Lung microvascular endothelial cell (primary cell): Measurements from ENCODE around the gene TFDP2. TPM values are rescaled to one million over a fixed set of nuclear protein-coding genes. Genes with fewer than 3 reads are reported as not detected.
"Not testable (repeated sequence)": the region's sequence is repeated elsewhere in the genome, so short reads cannot be mapped to it uniquely, and the experiment has no call there.

ENCODE experiments used
- DNase-seq, 2 donors: peaks; one replicate each; pipeline versions ENCODE4 v3.0.0 to v3.0.0-alpha.2; 2010; ENCODE audit warnings: low read depth in 2 of 2
- total RNA-seq: library from RNA; depleted of rRNA; stranded (reverse); fragments of >200 nt; gene quantifications from 2 replicates; pipeline ENCODE4 v1.2.1, GENCODE V29; 2014

TFDP2 gene
- total RNA-seq, 1 donor from 2014 or later = 14.7 TPM

DNA sequence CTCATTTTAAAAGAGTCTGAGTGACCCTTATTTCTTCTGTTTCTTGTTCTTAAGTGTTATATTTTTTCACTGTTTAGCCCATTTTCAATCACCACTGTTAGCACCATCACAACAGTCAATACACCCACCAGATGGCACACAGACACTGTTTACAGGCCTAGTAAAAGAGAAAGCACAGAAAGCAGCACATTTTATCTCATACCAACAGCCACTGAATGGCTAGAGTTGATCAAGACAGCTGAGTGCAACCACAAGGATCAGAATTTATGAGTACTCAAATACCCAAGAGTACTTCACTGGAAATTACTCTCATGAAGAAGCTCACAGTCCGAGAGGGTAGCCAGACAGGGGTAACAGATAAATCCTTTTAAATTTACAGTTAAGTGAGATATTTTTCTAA lies 127.0 kb downstream of the TFDP2 start:
- DNase-seq = peak in 1 of 2 donors; percentile 60

DNA sequence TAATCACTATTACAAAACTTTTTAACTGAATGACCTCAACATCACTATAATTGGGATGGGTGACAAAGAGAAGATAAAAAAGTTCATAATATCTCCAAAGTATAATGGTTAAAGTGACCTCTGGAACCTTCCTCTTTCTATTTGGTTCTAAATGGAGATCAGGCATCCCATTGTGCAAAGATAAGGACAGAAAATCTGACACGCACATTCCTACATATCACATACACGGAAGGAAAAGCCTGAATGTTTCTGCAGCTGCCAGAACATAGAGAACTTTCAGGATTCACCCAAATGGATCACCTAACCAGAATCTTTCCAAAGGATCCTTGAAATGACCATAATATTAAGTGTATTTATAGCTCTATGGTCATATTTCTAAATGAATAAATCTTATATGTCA lies 128.2 kb downstream of the TFDP2 start:
- peak in 1 of 2 donors; percentile 78 for DNase-seq

DNA sequence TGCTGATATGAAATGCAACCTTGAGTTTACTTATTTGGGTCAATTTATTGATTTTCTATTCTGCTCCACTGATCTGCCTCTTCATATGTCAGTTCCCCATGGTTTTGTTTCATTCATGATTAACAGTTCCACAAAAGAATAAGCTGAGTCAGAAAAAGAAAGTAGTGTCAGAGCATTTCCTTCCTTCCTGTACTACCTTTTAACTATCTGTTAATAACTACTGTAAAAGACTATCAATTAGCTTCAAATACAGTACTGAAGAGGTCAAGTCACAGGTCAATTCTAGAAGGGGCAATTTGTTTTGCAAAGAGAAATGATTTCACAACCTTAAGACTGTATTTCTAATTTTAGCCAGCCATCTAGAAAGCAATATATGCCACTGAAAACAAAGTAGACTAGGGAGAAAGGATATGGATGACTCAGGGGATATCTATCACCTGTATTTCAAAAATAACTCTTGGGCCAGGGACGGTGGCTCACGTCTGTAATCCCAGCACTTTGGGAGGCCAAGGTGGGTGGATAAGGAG lies 129.5 kb downstream of the TFDP2 start:
- DNase-seq = peak; percentile 32 to 38

DNA sequence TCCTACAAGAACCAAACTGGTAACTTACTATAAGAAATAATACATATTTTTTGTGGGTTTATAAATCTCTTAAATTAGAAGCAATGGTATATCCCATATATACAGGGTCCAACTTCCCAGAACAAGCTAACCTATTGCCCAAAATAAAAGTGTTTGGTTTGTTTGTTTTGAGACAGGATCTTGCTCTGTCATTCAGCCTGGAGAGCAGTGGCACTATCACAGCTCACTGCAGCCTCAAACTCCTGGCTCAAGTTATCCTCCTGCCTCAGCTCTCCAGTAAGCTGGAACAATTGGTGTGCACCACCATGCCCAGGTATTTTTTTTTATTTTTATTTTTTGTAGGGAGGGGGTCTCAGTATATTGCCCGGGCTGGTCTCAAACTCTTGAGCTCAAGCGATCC lies 135.4 kb downstream of the TFDP2 start:
- no peak for DNase-seq

DNA sequence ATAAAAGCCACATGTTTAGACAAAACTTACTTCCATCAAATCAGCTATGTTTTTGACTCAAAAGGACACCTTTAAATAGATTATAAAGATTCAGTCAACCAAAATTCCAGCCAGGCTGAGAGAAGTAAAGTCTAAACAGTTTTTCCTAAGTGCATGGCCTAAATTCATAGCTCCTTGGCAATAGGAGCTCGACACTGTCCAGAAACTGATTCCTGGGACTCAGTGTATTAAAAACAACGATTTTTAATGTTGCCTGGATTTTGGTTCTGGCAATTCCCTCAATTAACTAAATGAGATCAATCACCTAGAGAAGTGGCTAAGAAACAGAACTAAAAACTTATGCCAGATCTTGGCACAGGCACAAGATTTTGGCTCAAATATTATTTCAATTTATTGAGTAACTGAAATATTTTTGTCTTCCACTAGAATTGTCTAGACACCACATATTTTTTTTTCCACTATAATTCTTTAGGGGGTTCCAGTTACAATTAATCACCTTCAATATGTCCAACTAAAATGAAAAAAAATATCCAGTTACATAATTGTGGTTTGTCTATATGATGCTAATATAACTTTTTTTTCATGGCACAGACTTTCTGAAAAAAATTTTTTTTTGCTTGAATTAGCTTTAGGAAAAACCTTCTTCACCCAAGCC lies 135.9 kb downstream of the TFDP2 start:
- DNase-seq = no peak

DNA sequence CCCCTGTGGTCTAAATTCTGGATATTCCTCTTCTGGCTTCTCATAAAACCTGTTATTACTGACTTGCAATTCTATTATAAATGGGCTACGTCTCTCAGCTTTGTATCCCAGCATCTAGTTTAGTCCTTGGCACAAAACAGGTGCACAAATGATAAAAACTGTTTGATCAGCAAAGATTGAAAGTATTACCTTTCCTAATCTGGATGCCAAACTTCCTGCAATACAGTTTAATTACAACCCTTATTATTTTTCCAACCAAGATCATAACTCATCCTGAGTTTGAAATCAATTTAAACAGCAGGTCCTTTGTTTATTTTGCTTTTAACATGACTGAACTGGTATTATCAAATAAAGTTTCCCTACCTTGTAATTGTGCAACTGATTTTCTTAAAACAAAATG lies 140.3 kb downstream of the TFDP2 start:
- DNase-seq = no peak

DNA sequence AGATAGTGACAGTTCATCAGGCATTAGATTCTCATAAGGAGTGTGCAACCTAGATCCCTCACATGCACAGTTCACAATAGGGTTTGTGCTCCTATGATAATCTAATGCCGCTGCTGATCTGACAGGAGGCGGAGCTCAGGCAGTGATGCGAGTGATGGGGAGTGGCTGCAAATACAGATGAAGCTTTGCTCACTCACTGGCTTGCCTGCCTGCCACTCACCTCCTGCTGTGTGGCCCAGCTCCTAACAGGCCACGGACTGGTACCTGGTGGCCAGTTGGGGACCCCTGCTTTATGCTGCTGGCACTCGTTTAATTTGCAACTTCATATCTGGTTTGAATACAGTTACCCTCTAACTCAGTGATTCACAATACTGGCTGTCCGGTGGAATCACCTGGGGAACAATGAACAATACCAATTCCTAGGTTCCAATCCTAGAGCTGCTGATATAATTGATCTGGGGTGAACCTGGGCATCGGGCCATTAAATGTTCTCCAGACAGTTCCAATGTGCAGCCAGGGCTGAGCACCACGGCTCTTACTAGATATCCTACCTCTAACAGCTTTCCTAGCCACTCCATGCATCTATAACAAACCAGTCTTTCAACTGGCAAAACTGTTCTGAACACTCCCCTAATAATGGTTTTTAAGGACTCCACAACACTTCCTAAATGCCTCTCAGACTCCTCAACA lies 141.5 kb downstream of the TFDP2 start:
- DNase-seq = no peak

DNA sequence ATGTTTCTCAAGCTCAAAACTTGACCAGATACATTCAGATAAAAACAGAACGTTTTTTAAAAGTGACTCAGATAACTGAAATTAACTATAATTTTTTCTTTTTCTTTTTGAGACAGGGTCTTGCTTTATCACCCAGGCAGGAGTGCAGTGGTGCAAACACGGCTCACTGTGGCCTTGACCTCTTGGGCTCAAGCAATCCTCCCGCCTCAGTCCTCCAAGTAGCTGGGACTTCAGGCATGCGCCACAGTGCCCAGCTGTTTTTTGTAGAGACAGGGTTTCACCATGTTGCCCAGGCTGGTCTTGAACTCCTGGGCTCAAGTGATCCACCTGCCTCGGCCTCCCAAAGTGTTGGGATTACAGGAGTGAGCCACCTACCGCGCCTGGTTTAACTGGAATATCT lies 144.4 kb downstream of the TFDP2 start:
- DNase-seq = not testable (repeated sequence)

DNA sequence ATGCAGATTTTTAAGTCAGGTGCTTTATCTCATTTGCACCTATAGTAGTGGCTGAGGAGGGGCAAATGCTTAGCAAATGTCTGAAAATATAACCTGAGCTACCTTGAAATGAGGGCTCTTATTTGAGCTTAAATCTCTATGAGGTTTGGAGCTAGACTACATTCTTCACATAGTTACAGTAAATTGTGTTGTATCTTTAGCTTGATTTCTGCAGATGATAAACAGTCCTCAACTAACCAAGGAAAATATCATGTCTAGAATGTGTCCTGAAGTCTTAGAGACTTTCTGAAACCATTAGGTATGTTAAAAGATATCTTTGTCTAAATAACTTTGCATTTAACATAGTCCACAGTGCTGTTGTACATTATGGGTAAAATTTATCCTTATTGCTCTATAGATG lies 145.3 kb downstream of the TFDP2 start:
- no peak for DNase-seq

DNA sequence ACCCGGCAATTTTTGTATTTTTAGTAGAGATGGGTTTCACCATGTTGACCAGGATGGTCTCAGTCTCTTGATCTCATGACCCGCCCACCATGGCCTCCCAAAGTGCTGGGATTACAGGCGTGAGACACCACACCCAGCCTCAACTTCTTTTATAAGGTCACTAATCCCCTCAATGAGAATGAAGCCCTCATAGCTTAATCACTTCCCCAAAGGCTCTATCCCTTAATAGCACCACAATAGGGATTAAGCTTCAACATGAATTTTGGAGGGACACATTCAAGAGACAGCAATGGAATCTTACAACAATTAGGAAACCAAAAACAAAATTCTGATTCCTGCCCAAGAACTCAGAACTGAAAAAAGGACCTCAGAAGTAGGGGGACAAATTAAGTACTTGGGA lies 146.1 kb downstream of the TFDP2 start:
- no peak for DNase-seq

DNA sequence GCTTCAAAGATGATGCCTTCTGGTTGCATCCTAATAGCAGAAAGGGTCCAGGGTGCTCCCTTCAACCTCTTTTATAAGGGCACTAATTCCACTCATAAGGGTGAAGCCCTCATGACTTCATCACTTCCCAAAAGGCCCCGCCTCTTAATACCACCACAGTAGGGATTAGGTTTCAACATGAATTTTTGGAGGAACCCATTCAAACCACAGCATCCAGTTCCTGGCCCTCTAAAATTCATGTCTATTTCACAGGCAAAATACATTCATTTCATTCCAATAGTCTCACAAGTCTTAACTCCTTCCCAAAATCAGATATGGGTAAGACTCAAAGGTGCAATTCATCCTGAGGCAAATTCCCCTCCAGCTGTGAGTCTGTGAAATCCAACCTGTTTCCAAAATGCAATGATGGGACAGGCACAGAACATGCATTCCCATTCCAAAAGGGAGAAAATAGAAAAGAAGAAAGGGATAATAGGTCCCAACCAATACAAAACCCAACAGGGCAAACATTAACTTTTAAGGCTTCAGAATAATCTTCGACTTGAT lies 148.9 kb downstream of the TFDP2 start:
- no peak for DNase-seq

DNA sequence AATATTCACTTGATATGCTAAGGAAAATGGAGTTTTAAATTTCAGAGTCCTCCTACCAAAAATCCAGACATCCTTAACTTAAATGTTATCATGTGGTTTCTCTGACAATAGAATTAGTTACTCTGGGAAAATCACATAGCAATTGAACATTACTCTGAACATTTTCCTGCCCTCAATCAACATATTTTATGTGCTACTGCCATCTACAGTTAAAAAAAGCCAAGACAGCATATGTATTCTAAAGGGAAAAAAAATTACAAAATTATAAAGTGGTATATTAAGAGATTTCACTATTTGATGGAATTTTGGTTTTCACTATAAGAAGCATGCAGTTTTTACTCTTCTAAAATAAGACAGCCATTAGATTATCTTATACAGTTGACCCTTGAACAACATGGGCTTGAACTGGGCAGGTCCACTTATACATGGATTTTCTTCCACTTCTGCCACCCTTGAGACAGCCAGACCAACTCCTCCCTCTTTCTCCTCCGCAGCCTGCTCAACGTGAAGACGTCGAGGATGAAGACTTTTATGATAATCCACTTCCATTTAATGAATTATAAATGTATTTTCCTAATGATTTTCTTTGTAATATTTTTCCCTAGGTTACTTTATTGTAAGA lies 150.6 kb downstream of the TFDP2 start:
- DNase-seq = peak; percentile 10 to 54

DNA sequence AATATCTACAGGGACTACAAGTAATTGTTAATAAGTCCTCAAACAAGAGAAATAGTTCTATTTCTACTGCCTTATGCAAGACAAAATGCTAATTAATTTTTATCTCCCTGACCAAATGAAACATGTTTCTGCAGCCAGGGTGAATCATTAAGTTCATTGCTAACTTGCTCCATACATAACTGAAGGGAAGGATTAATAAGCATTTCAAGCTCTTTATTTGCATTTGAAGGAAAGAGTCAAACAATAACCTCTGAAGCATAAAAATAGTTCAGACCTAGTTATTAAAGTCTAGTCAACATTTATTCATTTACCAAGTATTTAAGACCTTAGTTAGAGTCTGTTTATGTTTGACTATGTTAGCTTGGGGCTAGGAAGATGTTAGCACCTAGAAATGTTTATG lies 152.9 kb downstream of the TFDP2 start:
- DNase-seq = no peak

DNA sequence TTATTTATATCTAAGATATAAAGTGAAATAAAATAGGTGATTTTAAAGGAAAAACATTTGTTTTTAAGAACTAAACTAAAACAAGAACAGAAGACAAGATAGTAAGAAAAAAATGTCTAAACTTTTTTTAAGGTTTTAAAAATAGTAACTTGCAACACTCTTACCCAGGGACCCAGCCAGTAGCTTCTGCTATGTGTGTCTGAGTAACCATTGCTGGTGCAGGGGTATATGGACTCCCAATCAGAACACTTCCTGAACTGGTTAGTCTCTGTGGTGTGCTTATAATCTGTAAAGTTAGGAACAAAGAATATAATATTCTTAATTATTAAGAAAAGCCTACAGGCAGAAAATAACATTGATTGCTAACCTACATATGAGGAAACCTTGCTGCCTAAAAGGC lies 154.5 kb downstream of the TFDP2 start:
- DNase-seq = no peak

DNA sequence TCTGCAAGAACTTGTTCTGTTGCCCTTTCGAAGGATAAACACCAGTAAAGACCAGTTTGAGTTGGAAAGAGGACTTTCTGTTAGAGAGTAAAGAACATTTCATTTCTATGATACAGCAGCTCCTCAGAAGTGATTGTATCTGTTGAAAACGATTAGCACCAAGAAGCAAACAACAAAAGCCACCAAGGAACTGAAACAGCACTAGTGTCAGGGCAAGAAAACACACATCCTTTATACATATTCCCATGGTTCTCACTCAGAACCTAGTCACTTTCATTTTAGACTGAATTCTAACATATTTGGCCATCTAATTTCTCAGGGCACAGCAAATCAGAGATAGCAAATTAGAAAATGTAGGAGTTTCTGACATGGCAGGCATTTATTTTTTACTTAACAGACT lies 156.8 kb downstream of the TFDP2 start:
- DNase-seq = no peak

DNA sequence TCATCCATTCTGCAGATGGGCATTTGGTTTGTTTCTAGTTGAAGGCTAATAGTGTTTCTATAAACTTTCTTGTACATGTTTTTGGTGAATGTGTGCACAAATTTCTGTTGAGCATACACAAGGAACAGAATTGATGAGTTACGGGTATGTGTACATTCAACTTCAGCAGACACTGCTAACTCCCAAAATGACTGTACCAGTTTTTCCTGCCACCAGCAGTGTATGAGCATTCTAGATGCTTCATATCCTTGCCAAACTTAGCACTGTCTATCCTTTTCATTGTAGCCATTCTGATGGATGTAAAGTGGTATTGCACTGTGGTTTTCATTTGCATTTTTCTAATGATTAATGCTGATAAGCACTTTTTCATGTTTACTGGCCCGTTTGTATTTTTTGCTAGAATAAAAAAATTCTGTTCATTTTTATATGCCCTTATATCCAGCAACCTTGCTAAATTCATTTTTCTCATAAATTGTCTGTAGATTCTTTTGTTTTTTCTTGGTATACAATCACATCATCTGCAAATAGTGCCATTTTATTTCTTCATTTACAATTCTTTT lies 162.7 kb downstream of the TFDP2 start:
- no peak for DNase-seq

DNA sequence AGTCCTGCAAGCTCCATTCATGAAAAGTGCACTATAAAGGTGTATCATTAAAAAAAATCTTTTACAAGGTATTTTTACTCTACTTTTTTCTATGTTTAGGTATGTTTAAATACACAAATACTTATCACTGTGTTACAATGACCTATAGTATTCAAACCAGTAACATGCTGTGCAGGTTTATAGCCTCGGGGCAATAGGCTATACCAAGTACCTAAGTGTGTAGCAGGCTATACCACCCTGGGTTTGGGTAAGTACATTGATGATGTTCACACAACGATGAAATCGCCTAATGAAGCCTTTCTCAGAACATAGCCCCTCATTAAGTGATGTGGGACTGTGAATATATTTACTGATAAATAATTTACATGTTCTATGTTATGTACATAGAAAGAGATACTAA lies 168.3 kb downstream of the TFDP2 start:
- DNase-seq = no peak

DNA sequence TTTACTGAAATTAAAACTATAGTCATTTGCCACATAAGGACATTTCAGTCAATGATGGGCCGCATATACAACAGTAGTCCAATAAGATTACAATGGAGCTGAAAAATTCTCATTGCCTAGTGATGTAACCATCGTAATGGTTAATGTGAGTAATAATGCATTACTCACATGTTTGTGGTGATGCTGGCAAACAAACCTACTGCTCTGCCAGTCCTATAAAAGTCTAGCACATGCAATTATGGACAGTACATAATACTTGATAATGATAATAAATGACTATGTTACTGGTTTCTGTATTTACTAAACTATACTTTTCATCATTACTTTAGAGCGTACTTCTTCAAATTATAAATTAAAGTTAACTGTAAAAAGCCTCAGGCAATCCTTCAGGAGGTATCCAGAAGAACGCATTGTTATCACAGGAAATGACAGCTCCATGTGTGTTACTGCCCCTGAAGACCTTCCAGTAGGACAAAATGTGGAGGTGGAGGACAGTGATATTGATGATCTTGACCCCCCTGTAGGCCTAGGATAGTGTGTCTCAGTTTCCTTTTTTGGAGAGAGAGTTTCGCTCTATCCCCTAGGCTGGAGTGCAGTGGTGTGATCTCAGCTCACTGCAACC lies 170.2 kb downstream of the TFDP2 start:
- DNase-seq = peak; percentile 26 to 71

DNA sequence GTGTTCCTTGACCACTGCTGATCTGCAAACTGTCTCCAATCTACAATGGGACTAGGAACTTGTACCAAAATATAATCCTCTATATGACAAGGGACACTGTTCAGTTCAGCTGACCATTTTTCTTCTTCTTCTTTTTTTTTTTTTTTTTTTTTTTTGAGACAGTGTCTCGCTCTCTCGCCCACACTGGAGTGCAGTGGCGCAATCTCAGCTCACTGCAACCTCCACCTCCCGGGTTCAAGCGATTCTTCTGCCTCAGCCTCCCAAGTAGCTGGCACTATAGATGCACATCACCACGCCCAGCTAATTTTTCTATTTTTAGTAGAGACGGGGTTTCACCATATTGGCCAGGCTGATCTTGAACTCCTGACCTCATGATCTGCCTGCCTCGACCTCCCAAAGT lies 174.6 kb downstream of the TFDP2 start:
- not testable (repeated sequence) for DNase-seq

DNA sequence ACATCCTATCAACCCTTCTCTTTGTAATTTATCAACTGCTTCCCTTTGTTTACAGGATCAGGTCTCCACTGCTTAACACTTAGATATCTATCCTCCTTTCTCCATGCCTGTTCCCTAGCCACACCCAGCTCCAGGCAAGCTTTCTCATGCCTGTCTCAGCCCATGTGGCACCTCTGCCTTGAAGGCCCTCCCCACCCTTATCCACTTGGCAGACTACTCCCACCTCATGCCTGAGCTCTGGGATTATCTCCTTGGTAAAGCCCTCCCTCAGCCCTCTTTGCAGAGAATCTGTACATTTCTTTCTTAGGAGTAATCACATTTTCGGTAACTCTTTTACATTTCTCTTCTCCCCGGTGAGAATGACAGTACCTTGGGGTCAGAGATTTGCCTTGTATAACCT lies 176.9 kb downstream of the TFDP2 start:
- DNase-seq = no peak

DNA sequence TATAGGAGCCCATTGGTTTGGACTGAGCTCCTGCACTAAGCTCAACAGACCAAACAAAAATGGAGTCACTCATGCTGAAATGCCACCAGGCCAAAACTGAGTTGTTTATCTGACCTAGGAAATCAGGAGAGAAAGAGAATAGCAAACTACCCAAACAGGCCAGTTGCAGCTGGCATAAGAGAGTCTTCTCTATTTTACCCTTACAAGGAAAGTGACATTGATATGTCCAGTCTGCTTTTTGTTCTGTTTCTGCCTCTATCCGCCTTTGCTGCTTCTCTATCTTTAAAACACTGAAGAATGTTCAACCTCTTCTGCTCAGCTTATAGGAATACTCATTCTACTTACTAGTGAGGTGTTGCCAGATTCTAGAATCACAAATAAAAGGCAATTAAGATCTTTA lies 177.8 kb downstream of the TFDP2 start:
- DNase-seq = no peak

DNA sequence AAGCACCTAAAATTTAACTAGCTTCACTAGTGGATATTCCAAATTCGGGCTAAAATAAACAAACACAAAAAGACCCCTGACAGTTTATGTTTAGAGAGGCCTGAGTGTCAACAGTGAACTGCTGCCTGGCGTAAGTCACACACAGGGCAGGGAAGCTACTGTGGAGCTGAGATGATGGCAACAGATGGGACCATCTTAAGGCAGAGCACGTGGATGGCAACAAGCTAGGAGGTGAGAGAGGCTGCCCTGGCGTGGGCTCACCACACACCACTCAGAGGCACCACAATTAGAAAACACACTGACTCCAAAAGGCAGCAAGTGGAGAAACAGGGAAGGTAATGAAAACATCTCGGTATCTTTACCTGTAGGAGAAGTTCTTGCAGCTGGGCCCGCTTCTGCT lies 179.6 kb downstream of the TFDP2 start:
- no peak for DNase-seq
